Osteoblast (primary cell): Measurements from ENCODE around the gene NOSTRIN. TPM values are rescaled to one million over a fixed set of nuclear protein-coding genes. Genes with fewer than 3 reads are reported as not detected.

ENCODE experiments used
- DNase-seq: peaks from one replicate; pipeline ENCODE4 v3.0.0; 2011; ENCODE audit warnings: low spot score, mixed read lengths; ENCODE audit not compliant: insufficient read length; ENCODE audit errors: missing footprints
- H2AFZ ChIP-seq: 2 replicates; pipeline ENCODE4 v1.6.0; 2011; ENCODE audit warnings: mild to moderate bottlenecking, low read length
- H3K27ac ChIP-seq: 2 replicates; pipeline ENCODE4 v1.5.1; 2011; ENCODE audit warnings: mild to moderate bottlenecking, low read depth, low read length, moderate library complexity
- H3K27me3 ChIP-seq: 2 replicates; pipeline ENCODE4 v1.6.0; 2012; ENCODE audit warnings: mild to moderate bottlenecking, control low read depth, inconsistent platforms, low read length, moderate library complexity; ENCODE audit not compliant: insufficient read depth
- H3K36me3 ChIP-seq: 2 replicates; pipeline ENCODE4 v1.5.1; 2011; ENCODE audit warnings: mild to moderate bottlenecking, low read length, control low read depth, moderate library complexity; ENCODE audit not compliant: insufficient read depth
- H3K4me1 ChIP-seq: 2 replicates; pipeline ENCODE4 v1.5.1; 2011; ENCODE audit warnings: mild to moderate bottlenecking, low read length, control low read depth, moderate library complexity; ENCODE audit not compliant: insufficient read depth
- H3K4me2 ChIP-seq: 2 replicates; pipeline ENCODE4 v1.6.0; 2011; ENCODE audit warnings: mild to moderate bottlenecking, low read length; ENCODE audit not compliant: insufficient read depth
- H3K4me3 ChIP-seq: fragments of 200-600 bp; sonication (generic); 3 replicates; pipeline ENCODE4 v1.5.1; 2012; ENCODE audit warnings: mild to moderate bottlenecking, low read length, inconsistent platforms; ENCODE audit not compliant: insufficient read depth
- H3K79me2 ChIP-seq: 2 replicates; pipeline ENCODE4 v1.6.0; 2012; ENCODE audit warnings: mild to moderate bottlenecking, low read length, control low read depth, inconsistent platforms; ENCODE audit not compliant: insufficient read depth
- H3K9me3 ChIP-seq: 2 replicates; pipeline ENCODE4 v1.5.1; 2011; ENCODE audit warnings: low read depth, low read length, control low read depth
- H4K20me1 ChIP-seq: 2 replicates; pipeline ENCODE4 v1.6.0; 2012; ENCODE audit warnings: mild to moderate bottlenecking, low read length, control low read depth; ENCODE audit not compliant: insufficient read depth
- total RNA-seq: library from RNA; depleted of rRNA; stranded (reverse); fragments of >200 nt; gene quantifications from 2 replicates; pipeline ENCODE4 v1.2.3, GENCODE V29; 2012
- TF ChIP-seq, protein P1 (sequence below): IDR thresholded peaks from 2 replicates; pipeline ENCODE4 v1.5.1; 2011; ENCODE audit warnings: mild to moderate bottlenecking, low read depth, low read length, moderate library complexity; ENCODE audit errors: extremely low read depth

The NOSTRIN gene
- total RNA-seq, 1 donor = 1.4 TPM

DNA sequence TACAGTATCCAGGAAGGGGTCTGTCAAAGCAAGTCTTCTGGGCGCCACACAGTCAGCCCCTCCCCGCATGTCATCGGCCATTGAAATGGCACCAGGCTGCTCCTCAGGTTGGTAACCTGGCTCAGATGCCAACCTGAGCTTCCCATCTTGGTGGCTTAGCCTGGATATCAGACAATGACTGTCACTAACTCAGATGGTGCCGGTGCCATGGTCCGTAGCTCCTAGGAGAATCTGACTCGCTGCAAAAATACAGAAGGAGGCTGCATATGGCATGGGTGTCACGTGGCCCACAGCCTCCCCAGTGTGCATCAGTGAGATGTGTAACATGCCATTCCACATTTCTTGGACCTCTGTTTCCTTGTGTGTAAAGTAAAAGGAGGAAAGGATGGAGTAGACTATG is 3.2 kb downstream of the NOSTRIN start:
- Histone ChIP-seq H3K79me2 (no peaks in the 10 kb centered on the region), H3K4me3 (no peak overlapping the region), H4K20me1 (no peaks in the 10 kb centered on the region), H3K36me3 (no peaks in the 10 kb centered on the region), H2AFZ (no peak overlapping the region), H3K27ac (no peak overlapping the region), H3K9me3 (no peaks in the 10 kb centered on the region), H3K4me1 (peaks cover 11% of the 10 kb centered on the region), H3K4me2 (no peak overlapping the region), H3K27me3 (no peaks in the 10 kb centered on the region)
- no peak for DNase-seq
- TF ChIP-seq, protein P1, sequence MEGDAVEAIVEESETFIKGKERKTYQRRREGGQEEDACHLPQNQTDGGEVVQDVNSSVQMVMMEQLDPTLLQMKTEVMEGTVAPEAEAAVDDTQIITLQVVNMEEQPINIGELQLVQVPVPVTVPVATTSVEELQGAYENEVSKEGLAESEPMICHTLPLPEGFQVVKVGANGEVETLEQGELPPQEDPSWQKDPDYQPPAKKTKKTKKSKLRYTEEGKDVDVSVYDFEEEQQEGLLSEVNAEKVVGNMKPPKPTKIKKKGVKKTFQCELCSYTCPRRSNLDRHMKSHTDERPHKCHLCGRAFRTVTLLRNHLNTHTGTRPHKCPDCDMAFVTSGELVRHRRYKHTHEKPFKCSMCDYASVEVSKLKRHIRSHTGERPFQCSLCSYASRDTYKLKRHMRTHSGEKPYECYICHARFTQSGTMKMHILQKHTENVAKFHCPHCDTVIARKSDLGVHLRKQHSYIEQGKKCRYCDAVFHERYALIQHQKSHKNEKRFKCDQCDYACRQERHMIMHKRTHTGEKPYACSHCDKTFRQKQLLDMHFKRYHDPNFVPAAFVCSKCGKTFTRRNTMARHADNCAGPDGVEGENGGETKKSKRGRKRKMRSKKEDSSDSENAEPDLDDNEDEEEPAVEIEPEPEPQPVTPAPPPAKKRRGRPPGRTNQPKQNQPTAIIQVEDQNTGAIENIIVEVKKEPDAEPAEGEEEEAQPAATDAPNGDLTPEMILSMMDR = no peak

DNA sequence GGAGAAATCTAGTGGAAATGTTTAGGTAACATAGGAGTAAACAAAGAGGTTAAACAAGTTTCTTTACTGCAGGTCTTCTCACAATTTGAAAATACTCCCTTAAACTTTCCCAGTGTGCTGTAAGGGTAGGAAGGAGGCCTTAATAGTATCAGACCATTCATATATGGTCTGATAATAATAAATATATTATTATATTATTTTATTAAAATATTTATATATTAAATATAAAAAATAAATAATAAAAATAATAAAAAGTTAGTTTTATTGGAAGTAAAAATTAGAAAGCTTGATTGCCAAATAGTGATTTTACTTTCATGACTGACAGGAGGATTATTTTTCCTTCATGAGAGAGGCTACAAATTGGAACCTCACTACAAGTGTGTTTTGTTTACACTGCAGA is 7.1 kb downstream of the NOSTRIN start:
- H3K27ac ChIP-seq = no peak overlapping the region
- H3K4me2 ChIP-seq = no peak overlapping the region
- DNase-seq = no peak
- no peak overlapping the region for H2AFZ ChIP-seq
- no peaks in the 10 kb centered on the region for H3K27me3 ChIP-seq
- TF ChIP-seq, protein P1 = no peak
- H3K36me3 ChIP-seq = no peaks in the 10 kb centered on the region
- H4K20me1 ChIP-seq = no peaks in the 10 kb centered on the region
- no peaks in the 10 kb centered on the region for H3K9me3 ChIP-seq
- H3K4me3 ChIP-seq = no peak overlapping the region
- H3K4me1 ChIP-seq = no peaks in the 10 kb centered on the region
- H3K79me2 ChIP-seq = no peaks in the 10 kb centered on the region

DNA sequence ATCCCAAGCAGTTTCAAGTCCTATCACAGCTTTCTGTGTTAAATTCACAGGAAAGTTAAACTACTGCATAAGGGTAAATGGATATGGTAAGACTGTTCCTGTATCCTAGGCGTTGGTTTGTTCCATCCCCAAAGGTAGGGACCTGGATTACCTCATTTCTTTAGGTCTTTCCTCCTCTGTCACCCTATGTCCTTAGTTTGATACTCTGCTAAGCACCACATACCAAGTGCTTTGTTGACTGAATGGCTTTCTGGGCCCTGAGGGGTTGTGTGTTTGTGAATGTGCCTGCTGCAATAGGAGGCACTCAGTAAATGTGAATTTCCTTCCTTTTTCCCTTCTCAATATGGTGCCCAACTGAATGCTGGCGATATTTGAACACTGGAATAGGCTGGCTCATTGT is 7.8 kb downstream of the NOSTRIN start:
- TF ChIP-seq, protein P1 = no peak
- no peak overlapping the region for H3K4me2 ChIP-seq
- no peak overlapping the region for H2AFZ ChIP-seq
- H4K20me1 ChIP-seq = no peaks in the 10 kb centered on the region
- DNase-seq = no peak
- H3K9me3 ChIP-seq = no peaks in the 10 kb centered on the region
- H3K4me3 ChIP-seq = no peak overlapping the region
- H3K4me1 ChIP-seq = no peaks in the 10 kb centered on the region
- H3K27me3 ChIP-seq = no peaks in the 10 kb centered on the region
- no peak overlapping the region for H3K27ac ChIP-seq
- H3K36me3 ChIP-seq = no peaks in the 10 kb centered on the region
- H3K79me2 ChIP-seq = no peaks in the 10 kb centered on the region

DNA sequence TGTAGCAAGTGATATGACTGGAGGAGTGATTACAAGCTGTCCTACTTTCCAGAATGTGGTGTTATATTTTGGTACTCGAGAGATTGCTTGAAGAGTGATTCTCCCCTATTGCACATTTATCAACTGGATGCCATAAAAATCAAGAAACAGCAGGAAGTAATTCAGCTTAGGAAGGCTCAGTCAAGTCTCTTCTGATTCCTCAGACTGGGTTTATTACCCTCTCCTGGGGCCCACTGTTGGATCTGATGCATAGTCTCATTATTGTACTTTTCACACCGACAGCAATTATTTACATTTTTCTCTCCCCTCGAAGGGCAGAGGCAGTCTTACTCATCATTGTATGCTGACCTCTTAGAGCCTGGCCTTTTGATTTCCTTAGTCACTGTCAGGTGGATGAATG is 9.3 kb downstream of the NOSTRIN start:
- H4K20me1 ChIP-seq = no peaks in the 10 kb centered on the region
- no peaks in the 10 kb centered on the region for H3K79me2 ChIP-seq
- no peak for DNase-seq
- H2AFZ ChIP-seq = no peak overlapping the region
- H3K9me3 ChIP-seq = no peaks in the 10 kb centered on the region
- H3K27ac ChIP-seq = no peak overlapping the region
- H3K27me3 ChIP-seq = no peaks in the 10 kb centered on the region
- TF ChIP-seq, protein P1 = no peak
- H3K4me3 ChIP-seq = no peak overlapping the region
- no peaks in the 10 kb centered on the region for H3K36me3 ChIP-seq
- H3K4me1 ChIP-seq = peaks cover 7% of the 10 kb centered on the region
- H3K4me2 ChIP-seq = no peak overlapping the region
